ENCODE measurements around the gene PDZD8.
"Not testable (repeated sequence)": the region's sequence is repeated elsewhere in the genome, so short reads cannot be mapped to it uniquely, and the experiment has no call there.

PDZD8 gene

DNA sequence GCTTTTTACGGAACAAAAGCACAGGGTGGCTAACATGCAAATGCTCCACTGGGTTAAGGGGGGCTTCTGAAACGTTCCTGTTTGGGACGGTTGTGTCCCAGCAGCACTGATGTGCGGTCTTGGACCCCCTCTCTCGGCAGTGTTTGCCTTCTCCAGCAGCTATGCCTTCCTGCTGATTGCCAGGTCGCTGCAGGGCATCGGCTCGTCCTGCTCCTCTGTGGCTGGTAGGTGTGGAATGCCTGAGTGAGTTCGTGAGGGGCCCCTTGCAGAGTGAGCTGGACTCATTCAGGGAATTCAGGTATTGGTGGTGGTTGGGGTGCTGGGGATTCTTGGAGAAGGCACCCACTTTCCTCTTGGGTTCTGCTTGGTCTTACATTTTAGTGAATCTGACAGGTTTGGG, 121.3 kb downstream of the PDZD8 start:
- DNase-seq: no peak

DNA sequence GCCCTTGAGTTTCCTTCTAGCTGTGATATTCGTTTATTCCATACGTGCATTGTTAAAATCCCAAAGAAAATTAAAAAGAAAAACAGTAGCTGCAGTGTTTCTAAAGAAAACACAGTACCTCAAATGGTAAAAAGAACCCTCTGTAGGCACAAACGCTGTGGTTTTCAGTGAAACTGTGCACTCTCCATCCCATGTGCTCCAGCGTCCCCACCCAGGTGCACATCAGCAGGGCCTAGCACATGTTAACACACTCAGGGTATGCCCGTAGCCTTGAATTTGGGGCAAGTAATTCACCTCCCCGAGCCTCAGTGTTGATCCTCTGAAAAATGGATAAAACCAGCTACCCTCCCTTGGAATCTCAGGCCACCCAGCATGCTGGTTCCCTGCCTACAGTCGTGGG, 124.8 kb downstream of the PDZD8 start:
- no peak for DNase-seq

DNA sequence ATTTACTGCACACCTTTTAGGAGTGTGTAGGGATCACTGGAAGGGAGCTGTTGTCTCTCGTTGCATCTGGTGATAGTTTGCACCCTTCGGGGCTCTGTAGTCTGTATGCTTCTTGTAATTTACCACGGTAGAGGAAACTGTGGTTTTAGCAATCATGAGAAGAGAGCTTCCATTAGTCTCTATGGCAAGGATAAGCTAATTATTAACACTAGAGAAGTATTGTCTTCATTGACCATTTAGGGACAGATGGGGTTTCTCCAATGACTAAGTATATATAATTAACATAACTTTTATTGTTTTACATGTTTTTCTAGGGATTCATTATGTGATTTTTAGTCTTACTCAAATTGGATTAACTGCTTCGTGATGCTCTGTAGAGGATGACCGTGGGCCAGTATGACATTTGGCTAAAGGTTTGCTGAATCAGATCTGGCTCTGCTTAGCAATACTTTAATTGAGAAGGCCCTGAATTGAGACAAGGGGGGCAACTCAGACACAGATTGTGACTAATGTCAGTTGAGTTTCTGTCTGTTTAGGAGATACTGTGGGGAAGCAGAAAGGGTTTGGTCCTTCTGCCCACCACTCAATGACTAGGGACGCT, 125.6 kb downstream of the PDZD8 start:
- DNase-seq: no peak

DNA sequence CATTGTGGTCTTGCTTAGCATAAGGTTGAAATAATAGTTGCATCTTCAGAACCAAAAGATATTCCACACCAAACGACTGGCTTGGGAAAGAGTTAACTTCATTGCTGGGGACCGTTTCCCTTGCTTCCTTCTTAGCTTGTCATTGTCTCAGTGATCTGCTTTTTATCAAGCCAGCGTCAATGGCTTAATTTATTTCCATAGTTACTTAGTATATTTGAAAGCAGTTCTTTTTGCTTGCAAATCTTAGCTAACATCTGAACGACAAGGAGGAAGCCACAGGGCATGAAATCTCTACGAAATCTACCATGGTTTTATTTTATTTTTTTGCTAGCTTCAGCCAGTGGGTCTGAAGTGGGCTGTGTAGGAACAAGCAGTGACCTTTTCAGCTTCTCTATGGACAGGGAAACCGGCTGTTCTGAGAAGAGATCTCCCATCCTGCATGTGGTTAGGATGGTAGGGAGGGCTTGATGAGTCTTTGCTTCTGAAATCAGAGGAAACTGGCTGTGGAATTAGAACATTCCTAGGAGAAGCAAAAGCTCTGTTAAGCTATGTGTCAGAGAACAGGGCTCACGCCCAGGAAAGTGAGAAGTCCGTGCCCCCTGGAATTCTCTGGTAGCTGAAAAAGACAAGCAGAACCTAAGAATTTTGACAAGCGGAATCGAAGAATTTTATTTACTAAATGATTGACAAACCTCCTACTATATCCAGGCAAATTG, 126.3 kb downstream of the PDZD8 start:
- DNase-seq: no peak

DNA sequence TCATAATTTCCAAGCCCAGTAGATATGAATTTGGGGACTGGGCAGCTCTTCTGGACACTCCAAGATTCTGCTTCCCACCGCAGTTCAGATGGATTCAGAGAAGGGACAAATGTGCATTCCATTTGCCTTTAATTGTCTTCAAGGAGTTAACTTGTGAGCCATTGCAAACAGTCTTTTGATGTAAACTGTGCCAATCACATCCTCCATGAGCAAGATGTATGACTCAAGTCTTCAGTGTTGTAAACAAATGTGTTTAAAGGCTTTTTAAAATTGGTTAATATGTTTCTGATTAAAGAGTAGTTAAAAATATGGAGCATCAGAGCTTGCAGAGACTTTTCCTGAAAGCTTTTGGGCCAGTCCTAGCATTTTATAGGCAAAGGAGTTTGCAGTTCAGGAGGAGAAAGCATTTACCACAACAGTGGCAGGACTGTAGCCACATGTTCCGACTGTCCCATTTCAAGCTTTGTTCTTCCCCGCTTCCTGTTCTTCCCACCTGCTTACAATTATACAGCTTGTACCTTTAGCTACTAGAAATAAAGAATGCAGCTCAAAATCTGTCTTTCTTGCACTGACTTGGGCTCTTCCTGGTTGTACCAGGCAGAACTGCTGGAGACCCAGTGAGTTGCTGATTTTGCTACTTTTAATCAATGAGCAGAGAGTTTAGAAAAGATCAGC, 128.1 kb downstream of the PDZD8 start:
- no peak for DNase-seq

DNA sequence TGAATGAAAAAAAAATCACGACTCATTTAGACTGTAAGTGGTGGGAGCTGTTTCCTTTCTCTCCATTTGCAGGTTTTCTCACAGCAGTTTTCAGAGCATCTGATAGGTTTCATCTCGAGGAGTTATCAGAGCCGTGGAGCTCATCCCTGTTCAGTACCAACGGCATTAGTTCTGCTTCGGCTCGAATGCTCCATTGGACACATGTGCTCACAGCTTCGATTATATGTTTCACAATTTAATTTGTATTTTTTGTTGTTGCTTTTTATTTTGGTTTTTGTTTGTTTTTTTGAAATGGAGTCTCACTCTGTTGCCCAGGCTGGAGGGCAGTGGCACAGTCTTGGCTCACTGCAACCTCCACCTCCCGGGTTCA, 132.8 kb downstream of the PDZD8 start:
- DNase-seq: no peak

DNA sequence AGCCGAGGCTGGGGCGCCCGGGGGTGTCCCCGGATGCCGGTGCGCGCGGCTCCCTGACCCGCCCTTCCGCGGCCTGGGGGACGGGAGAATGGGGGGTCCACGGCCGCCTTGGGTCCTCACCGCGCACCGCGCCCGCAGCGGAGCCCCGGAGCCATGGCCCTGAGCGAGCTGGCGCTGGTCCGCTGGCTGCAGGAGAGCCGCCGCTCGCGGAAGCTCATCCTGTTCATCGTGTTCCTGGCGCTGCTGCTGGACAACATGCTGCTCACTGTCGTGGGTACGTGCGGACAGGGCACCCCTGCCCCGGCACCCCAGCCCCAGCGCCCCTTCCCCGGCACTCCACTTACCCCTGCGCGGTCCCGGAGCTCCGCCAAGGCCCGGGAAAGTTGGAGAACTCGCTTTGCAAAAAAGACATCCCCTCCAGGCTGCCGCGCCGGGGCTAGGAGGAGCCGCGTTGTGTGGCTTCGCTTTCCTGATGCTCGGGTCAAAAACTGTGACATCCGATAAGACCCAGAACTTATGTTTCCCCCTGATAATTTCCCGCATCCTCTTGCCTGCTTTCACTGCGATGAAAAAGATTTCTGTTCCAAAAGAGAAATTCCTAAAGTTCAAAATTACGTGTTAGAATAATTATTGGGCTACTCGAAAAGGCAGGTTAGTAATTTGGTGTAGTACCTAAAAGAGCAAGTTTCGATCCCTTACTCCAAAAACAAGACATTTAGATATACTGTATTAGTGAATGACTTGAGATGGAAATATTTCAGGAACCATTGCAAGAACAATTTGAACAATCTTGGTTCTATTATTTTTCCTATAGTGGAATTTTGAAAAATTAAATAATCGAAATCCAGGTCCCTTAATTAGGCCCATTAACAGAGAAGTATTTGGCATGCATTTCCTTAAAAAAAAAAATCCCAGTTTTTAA, 133.4 kb downstream of the PDZD8 start:
- no peak for DNase-seq

DNA sequence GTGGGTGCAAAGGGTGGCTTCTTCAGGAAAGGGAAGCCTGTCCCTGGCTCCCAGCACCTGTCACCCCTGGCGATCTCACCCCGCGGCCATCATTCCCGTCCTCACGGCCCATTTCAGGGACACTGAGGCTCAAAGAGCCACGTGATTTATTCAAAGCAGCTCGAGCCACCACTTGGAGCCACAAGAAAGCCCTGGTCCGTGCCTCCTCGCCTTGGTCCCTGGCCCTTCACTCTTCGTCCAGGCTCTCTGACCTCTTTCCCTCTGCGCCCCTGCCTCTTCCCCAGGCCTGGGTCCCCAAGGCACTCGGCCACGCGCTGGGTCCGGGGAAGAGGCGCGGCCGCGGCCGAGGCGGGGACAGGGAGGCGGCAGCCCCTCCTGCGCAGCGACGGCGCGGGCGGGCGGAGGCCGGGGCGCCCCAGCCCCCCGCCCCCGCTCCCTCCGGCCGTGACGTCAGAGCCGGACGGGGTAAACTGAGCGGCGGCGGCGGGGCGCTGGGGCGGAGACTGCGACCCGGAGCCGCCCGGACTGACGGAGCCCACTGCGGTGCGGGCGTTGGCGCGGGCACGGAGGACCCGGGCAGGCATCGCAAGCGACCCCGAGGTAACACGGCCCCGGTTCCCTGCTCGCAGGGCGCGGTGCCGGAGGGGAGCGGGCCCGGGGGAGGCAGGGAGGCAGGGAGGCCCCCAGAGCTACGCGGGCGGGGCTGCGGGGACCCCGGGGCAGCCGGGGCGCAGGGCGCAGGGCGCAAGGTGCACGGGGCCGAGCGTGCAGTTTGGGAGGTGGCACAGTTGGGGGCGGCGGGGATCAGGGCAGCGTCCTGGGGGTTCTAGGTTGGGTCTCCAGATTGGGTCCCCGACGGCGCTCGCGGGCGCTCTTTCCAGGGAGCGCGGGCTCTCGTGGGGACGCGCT, 134.4 kb downstream of the PDZD8 start, which contains the start of gene SLC18A2:
TSS of gene SLC18A2 (plus strand) at position 494 of the 909 bp plus-strand sequence. CDS start 580 bp downstream, outside the sequence.
- no peak for DNase-seq

DNA sequence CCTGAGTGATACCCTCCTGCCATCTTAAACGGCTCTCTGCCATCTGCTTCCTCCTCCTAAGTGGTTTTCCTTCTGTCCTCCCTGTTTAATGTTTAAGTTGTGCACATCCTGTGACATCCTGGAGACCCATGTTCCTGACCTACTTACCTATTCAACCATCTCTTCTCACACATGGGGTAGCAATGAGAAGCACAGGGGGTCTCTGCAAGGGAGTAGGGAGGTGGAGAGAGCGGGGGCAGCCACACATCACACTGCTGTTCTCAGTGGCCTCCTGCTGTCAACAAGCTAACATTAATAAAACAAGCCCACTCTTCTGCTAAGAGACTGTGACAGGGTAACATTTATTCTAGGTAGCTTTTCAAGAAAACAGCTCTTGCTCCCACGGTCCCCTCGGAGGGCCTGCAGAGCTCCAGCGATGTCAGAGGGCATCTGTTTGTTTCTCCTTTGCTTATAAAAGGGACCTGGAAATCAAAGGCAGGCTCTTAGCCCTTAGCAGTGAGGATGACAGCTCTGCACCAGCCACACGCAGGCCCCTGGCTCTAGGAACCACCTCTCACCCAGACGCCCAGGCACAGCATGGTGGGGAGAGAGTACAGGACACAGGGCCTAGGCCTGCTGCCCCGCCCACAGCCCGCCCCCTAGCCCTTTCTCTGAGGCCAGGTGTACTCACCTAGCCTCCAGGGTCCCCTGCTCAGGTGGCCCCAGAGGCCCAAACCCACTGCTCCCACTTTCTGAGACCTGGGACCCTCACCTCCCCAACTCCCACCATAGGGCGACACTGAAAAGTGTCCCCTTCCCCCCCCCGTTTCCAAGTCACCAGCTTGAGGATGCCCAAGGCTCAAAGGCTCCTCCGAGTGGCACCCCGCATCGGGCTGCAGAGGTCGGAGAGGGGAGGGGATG, 135.3 kb downstream of the PDZD8 start:
- DNase-seq: no peak

DNA sequence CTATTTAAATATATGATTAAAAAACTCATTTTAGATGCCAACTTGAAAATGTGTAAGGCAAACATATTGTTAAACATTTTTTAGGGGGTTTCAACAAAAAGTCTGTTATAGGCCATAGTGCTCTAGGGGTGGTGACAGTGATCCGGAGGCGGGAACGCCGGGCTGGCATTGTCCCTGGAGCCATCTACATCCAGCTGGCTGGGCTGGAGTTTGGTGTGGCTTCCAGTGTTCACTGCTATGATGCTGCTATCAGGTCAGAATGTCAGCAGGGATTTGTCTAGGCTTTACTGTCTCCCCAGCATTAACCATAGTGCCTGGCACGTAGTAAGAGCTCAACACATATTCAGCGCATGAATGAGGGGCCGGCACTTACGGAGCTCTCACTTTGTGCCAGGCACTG, 136.2 kb downstream of the PDZD8 start:
- no peak for DNase-seq

DNA sequence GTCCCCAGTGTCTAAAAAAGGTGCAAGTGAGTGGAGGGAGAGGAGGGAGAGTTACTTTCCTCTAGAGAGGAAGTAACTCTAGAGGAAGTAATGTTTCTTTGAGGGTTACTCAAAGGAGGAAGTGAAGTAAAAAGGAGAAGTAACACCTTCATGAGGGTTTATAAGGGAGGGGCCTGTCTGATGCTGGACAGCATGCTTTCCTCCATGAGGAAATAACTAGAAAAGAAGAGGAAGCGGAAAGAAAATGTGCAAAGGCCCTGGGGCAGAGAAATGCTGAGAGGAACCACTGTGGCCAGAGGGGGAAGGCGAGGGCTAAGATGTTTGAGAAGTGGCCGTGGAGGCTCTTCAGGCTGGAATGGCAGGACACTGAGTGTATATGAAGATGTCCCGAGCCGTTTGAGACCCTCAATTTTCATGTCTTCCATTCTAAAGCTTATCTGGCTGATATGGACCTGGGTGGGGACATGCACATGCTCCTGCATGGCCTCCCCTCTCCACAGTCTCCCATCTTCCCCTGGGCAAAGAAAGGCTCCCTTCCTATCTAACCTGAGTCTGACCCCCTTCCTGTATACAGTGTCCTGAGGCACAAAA, 137.7 kb downstream of the PDZD8 start:
- DNase-seq: no peak

DNA sequence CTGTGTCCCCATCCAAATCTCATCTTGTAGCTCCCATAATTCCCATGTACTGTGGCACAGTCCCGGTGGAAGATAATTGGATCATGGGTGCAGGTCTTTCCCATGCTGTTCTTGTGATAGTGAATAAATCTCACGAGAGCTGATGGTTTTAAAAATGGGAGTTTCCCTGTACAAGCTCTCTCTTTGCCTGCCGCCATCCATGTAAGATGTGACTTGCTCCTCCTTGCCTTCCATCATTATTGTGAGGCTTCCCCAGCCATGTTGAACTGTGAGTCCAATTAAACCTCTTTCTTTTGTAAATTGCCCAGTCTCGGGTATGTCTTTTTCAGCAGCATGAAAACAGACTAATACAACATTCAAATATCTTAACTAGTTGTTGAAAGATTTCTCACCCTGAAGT, 145.1 kb downstream of the PDZD8 start:
- DNase-seq: not testable (repeated sequence)

DNA sequence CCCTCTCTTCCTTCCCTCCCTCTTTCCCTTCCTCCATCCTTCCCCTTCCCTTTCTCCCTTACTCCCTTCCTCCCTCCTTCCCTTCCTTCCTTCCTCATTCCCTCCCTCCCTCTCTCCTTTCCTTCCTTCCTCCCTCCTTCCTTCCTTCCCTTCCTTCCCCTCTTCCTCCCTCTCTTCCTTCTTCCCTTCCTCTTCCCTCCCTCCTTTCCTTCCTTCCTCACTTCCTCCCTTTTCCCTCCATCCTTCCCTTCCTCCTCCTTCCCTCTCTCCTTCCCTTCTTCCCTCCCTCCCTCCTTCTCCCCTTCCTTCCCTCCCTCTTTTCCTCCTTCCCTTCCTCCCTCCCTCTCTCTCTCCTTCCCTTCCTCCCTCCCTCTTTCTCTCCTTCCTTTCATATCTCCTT, 147.0 kb downstream of the PDZD8 start:
- DNase-seq: no peak

Measured in NCI-H2227 treated with DMSO at 0.1 percent for 48 hours (cell line).